Osteoblast (primary cell): ENCODE results near the gene VGLL4. TPM values are rescaled to one million over a fixed set of nuclear protein-coding genes. Genes with fewer than 3 reads are reported as not detected.

ENCODE experiments used
- DNase-seq: peaks from one replicate; pipeline ENCODE4 v3.0.0; 2011; ENCODE audit warnings: low spot score, mixed read lengths; ENCODE audit not compliant: insufficient read length; ENCODE audit errors: missing footprints
- H2AFZ ChIP-seq: 2 replicates; pipeline ENCODE4 v1.6.0; 2011; ENCODE audit warnings: mild to moderate bottlenecking, low read length
- H3K27ac ChIP-seq: 2 replicates; pipeline ENCODE4 v1.5.1; 2011; ENCODE audit warnings: mild to moderate bottlenecking, low read depth, low read length, moderate library complexity
- H3K27me3 ChIP-seq: 2 replicates; pipeline ENCODE4 v1.6.0; 2012; ENCODE audit warnings: mild to moderate bottlenecking, control low read depth, inconsistent platforms, low read length, moderate library complexity; ENCODE audit not compliant: insufficient read depth
- H3K36me3 ChIP-seq: 2 replicates; pipeline ENCODE4 v1.5.1; 2011; ENCODE audit warnings: mild to moderate bottlenecking, low read length, control low read depth, moderate library complexity; ENCODE audit not compliant: insufficient read depth
- H3K4me1 ChIP-seq: 2 replicates; pipeline ENCODE4 v1.5.1; 2011; ENCODE audit warnings: mild to moderate bottlenecking, low read length, control low read depth, moderate library complexity; ENCODE audit not compliant: insufficient read depth
- H3K4me2 ChIP-seq: 2 replicates; pipeline ENCODE4 v1.6.0; 2011; ENCODE audit warnings: mild to moderate bottlenecking, low read length; ENCODE audit not compliant: insufficient read depth
- H3K4me3 ChIP-seq: fragments of 200-600 bp; sonication (generic); 3 replicates; pipeline ENCODE4 v1.5.1; 2012; ENCODE audit warnings: mild to moderate bottlenecking, low read length, inconsistent platforms; ENCODE audit not compliant: insufficient read depth
- H3K79me2 ChIP-seq: 2 replicates; pipeline ENCODE4 v1.6.0; 2012; ENCODE audit warnings: mild to moderate bottlenecking, low read length, control low read depth, inconsistent platforms; ENCODE audit not compliant: insufficient read depth
- H3K9me3 ChIP-seq: 2 replicates; pipeline ENCODE4 v1.5.1; 2011; ENCODE audit warnings: low read depth, low read length, control low read depth
- H4K20me1 ChIP-seq: 2 replicates; pipeline ENCODE4 v1.6.0; 2012; ENCODE audit warnings: mild to moderate bottlenecking, low read length, control low read depth; ENCODE audit not compliant: insufficient read depth
- total RNA-seq: library from RNA; depleted of rRNA; stranded (reverse); fragments of >200 nt; gene quantifications from 2 replicates; pipeline ENCODE4 v1.2.3, GENCODE V29; 2012
- TF ChIP-seq, protein P1 (sequence below): IDR thresholded peaks from 2 replicates; pipeline ENCODE4 v1.5.1; 2011; ENCODE audit warnings: mild to moderate bottlenecking, low read depth, low read length, moderate library complexity; ENCODE audit errors: extremely low read depth

Gene VGLL4
- total RNA-seq, 1 donor: 68.8 TPM

DNA sequence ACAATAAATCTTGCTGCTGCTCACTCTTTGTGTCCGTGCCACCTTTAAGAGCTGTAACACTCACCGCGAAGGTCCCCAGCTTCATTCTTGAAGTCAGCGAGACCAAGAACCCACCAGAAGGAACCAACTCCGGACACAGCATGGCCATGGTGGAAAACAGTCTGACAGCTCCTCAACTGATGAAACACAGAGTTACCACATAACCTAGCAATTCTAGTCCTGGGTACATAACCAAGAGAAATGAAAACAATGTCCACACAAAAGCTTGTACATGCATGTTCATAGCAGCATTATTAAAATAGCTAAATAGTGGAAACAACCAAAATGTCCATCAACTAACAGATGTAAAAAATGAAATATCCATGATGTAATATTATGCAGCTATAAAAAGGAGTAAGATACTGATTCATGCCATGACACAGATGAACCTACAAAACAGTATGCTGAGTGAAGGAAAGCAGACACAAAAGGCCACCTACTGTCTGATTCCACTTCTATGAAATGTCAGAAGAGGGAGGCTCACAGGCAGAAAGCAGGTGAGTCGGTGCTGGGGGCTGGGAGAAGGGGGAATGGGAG lies 36.8 kb downstream of the VGLL4 start:
- Histone ChIP-seq H3K4me3 (no peak overlapping the region), H3K27ac (peak overlapping the region; percentile 95), H3K36me3 (peaks cover 12% of the 10 kb centered on the region), H3K27me3 (no peaks in the 10 kb centered on the region), H3K4me2 (no peak overlapping the region), H3K9me3 (no peaks in the 10 kb centered on the region), H4K20me1 (peaks cover 7% of the 10 kb centered on the region), H3K79me2 (peaks cover 92% of the 10 kb centered on the region), H3K4me1 (peaks cover 76% of the 10 kb centered on the region), H2AFZ (no peak overlapping the region)
- TF ChIP-seq, protein P1, sequence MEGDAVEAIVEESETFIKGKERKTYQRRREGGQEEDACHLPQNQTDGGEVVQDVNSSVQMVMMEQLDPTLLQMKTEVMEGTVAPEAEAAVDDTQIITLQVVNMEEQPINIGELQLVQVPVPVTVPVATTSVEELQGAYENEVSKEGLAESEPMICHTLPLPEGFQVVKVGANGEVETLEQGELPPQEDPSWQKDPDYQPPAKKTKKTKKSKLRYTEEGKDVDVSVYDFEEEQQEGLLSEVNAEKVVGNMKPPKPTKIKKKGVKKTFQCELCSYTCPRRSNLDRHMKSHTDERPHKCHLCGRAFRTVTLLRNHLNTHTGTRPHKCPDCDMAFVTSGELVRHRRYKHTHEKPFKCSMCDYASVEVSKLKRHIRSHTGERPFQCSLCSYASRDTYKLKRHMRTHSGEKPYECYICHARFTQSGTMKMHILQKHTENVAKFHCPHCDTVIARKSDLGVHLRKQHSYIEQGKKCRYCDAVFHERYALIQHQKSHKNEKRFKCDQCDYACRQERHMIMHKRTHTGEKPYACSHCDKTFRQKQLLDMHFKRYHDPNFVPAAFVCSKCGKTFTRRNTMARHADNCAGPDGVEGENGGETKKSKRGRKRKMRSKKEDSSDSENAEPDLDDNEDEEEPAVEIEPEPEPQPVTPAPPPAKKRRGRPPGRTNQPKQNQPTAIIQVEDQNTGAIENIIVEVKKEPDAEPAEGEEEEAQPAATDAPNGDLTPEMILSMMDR: no peak
- no peak for DNase-seq

DNA sequence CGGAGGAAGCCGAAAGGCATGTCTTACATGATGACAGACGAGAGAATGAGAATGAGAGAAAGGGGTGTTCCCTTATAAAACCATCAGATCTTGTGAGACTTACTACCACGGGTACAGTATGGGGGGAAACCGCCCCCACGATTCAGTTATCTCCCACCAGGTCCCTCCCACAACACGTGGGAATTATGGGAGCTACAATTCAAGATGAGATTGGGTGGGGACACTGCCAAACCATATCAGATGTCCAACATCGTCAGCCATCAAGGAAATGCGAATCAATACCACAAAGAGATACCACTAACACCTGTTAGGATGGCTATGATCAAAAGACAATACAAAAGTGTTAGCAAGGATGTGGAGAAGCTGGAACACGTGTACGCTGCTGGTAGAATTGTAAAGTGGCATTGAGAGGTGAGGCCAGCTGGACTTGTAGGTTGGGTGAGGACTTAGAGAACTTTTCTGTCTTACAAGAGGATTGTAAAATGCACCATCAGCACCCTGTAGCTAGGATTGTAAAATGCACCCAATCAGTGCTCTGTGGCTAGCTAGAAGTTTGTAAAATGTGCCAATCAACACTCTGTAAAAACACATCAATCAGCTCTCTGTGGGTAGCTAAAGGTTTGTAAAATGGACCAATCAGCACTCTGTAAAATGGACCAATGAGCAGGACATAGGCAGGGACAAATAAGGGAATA lies 37.5 kb downstream of the VGLL4 start:
- H3K4me2 ChIP-seq: no peak overlapping the region
- H3K79me2 ChIP-seq: peaks cover 87% of the 10 kb centered on the region
- TF ChIP-seq, protein P1: no peak
- peaks cover 76% of the 10 kb centered on the region for H3K4me1 ChIP-seq
- no peak overlapping the region for H3K4me3 ChIP-seq
- no peak for DNase-seq
- peak overlapping the region; percentile 95 for H3K27ac ChIP-seq
- H2AFZ ChIP-seq: no peak overlapping the region
- no peaks in the 10 kb centered on the region for H3K9me3 ChIP-seq
- H3K36me3 ChIP-seq: peaks cover 15% of the 10 kb centered on the region
- H4K20me1 ChIP-seq: peaks cover 2% of the 10 kb centered on the region
- H3K27me3 ChIP-seq: no peaks in the 10 kb centered on the region

DNA sequence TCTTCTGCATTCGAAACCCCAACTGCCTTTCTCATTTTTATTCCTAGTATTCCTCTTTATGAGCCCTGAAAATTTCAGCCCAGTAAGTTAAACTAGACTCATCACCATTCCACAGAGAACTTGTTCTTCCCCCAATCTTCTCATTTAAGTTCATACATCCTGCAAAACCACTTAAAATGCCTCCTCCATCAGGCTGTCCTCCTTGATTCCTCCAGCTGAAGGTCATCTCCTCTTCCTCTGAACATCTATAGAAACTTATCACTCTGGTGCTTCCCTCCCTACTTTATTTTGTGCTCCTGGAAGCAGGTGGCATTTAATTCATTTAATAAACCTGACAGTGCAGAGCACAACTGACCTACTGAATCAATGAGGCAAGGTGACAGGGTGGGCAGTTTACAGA lies 38.3 kb downstream of the VGLL4 start:
- H3K4me1 ChIP-seq: peaks cover 75% of the 10 kb centered on the region
- no peaks in the 10 kb centered on the region for H4K20me1 ChIP-seq

More for the DNA sequence above, 38.3 kb downstream of the VGLL4 start:
- H3K36me3 ChIP-seq: peaks cover 19% of the 10 kb centered on the region
- peak overlapping the region; percentile 95 for H3K27ac ChIP-seq
- TF ChIP-seq, protein P1: no peak
- H2AFZ ChIP-seq: no peak overlapping the region
- peak; percentile 25 for DNase-seq
- H3K79me2 ChIP-seq: peaks cover 78% of the 10 kb centered on the region
- H3K27me3 ChIP-seq: no peaks in the 10 kb centered on the region
- no peaks in the 10 kb centered on the region for H3K9me3 ChIP-seq
- H3K4me3 ChIP-seq: no peak overlapping the region
- no peak overlapping the region for H3K4me2 ChIP-seq
